HG02938 (cell line): ENCODE measurements around the gene SRRD.
"Not testable (repeated sequence)": the region's sequence is repeated elsewhere in the genome, so short reads cannot be mapped to it uniquely, and the experiment has no call there.

Experiments used
- ATAC-seq: cut with Tn5 transposase; IDR thresholded peaks from one replicate; pipeline ENCODE4 v1.9.1; 2021; ENCODE audit warnings: mild to moderate bottlenecking, moderate library complexity; ENCODE audit not compliant: unreplicated experiment

SRRD gene, protein sequence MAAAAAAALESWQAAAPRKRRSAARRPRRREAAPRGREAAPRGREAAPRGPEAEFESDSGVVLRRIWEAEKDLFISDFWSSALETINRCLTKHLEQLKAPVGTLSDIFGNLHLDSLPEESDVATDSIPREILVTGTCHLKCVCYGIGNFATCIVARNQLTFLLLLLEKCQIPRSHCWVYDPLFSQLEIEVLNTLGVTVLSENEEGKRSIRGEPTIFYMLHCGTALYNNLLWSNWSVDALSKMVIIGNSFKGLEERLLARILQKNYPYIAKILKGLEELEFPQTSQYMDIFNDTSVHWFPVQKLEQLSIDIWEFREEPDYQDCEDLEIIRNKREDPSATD

GRCh38 chr22:26483439-26484359, at the start of gene SRRD, which contains the start of gene HPS4:
SRRD (plus strand) TSS chr22:26483877; CDS start chr22:26483891, 14 bp downstream.
HPS4 (minus strand) TSS chr22:26483783; CDS start chr22:26481762, 2,021 bp downstream.
- ATAC-seq = peak; percentile 63

GRCh38 chr22:26435327-26436093, 48.2 kb upstream of the SRRD start:
- no peak for ATAC-seq

- ATAC-seq = no peak
These were observed 46.7 kb upstream of the SRRD start for GRCh38 chr22:26436903-26437515.

GRCh38 chr22:26437694-26438392, 45.8 kb upstream of the SRRD start:
- no peak for ATAC-seq

- not testable (repeated sequence) for ATAC-seq
These were observed 44.9 kb upstream of the SRRD start for GRCh38 chr22:26438776-26439175.

DNA sequence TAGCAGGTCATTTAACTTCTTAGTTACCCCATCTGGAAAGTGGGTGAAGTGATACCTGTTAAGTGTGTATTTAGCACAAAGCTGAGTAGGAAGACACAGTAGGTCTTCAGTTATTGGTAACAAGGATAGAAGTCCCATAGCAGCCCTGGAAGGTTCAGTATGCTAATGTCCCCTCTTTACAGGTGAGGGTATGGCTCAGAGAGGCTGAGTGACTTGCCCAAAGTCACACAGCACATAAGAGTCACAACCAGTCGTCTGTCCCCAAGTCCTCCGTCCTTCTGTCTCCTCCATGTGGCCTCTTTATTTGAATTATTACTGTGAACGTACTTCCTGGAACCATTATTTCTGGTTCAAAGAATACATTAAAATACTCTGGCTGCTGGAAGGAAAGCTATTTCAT, 44.1 kb upstream of the SRRD start:
- no peak for ATAC-seq

- no peak for ATAC-seq
These were observed 41.5 kb upstream of the SRRD start for GRCh38 chr22:26442086-26442756.

GRCh38 chr22:26443901-26444690, 39.6 kb upstream of the SRRD start:
- no peak for ATAC-seq

GRCh38 chr22:26444777-26445176, 38.9 kb upstream of the SRRD start:
- ATAC-seq = no peak

DNA sequence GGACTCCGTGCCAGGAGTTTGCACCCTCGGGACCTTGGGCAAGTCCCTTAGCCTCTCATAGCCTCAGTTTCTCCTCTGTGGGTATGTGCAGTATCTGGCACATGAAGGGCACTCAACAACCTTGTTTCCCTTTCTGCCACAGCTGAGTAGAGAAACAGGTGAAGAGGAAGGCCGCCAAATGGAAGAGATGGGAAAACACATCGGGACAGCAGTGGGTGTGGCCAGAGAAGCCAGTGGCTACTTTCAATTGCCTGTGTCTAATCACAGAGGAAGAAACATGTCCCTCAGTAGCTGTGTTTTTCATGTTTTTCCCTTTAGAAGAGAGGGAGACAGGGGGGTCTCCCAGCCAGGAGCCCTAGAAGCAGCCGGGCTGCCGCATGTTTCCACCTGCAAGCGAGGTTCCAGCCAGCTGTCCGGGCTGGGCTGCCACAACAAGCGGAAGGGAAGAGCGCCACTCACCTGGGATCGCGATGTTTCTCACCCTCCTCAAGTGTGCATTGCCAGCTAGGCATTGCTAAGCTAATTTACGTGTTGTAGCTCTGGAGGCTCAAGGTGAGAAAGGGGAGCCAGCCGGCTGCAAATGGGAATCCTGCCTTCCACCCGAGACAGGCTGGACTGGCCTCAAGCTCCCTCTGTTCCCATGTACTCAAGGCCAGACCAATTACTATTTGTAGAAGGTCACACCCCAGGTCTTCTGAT, 38.0 kb upstream of the SRRD start:
- ATAC-seq = no peak

DNA sequence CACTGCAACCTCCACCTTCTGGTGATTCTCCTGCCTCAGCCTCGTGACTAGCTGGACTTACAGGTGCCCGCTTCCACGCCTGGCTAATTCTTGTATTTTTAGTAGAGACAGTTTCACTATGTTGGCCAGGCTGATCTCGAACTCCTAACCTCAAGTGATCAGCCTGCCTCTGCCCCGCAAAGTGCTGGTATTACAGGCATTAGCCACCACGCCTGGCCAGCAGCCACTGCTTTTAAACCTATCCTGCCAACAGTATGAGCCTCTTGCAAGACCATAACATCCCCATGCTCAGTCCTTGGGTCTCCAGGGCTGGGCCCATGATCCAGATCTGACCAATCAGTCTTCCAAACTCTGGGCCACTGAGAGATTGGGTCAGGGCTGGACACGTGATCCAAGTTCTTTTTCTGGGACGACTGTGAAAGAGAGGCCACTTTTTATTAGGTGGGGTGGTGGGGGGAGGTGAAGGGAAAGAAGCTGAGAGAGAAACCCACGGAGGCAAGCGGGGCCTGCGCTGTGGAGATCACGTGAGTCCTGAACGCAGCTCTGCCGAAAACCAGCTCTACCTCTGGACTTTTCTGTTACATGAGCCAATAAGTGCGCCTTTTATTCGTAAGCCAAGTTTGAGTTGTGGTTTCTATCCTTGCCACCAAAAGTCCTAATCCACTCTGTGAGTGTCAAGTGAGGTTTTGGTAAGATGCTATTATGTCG, 36.7 kb upstream of the SRRD start:
- ATAC-seq = no peak

- no peak for ATAC-seq
These were observed 35.9 kb upstream of the SRRD start for GRCh38 chr22:26447584-26448329.

- no peak for ATAC-seq
These were observed 35.3 kb upstream of the SRRD start for GRCh38 chr22:26448334-26448733.

DNA sequence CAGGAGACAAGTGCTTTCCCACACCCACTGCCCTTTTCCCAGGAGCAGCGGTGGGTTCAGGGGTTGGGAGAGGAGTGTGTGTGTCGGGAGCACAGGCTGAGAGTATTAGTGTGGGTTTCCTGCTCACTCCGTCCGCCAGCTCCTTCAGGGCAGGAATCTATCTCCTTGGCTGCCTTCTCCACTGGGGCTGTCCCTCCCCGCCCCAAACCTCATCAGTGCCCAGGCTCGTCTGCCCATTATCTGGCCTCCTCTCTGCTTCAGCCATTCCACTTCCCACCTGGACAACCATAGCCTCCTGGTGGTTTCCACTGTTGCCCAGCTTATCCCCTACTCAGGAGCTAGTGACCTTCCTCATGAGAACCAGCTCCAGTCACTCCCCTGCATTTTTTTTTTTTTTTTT, 34.7 kb upstream of the SRRD start:
- ATAC-seq = no peak

GRCh38 chr22:26450453-26451185, 33.1 kb upstream of the SRRD start:
- no peak for ATAC-seq
